ACHN (cell line): ENCODE data around the gene FAF2.

ENCODE experiments used
- DNase-seq: peaks from one replicate; pipeline ENCODE4 v3.0.0-alpha.2; 2015
- in situ Hi-C: cut with HindIII; loops from 2 replicates; pipeline ENCODE4 v1.10.0; 2017; ENCODE audit warnings: low sequenced_read_pairs, low pct_ligation_motif_present, low pct_unique_long_range_greater_than_20kb

Gene FAF2

DNA sequence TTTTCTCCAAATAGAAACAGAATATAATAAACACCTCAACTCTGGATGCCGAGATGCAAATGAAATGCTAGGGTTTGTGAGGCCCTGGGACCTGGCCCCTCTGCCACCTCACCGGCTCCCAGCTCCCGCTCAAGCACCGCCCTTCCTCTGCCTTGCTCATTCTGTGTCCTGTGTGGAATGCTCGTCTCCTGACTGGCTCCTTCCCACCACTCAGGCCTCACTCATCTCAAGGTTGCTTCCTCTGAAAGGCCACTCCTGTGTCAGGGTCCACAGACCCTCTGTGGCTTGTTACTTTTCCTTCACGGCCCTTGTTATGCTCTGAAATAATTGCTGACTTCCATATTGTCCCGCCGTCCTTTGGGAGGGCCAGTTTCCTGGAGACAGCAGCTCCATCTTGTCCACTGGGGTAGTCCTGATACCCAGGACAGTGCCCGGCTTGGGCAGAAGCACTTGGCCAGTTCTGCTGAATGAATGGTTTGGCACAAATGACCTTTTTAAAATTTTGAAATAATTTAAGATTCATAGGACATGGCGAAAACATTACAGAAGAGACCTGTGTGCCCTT is 73.6 kb downstream of the FAF2 start:
- no peak for DNase-seq
- in situ Hi-C loops: no loop called here

DNA sequence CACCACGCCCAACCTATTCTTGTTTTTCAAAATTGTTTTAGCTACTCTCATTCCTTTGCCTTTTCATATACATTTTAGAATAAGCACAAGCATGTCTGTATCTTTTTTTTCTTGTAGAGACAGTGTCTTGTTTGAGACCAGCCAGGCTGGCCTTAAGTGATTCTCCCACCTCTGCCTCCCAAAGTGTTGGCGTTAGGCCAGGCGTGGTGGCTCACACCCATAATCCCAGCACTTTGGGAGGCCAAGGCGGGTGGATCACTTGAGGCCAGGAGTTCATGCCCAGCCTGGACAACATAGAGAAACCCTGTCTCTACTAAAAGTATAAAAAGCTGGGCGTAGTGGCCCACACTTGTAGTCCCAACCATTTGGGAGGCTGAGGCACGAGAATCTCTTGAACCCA is 76.0 kb downstream of the FAF2 start:
- in situ Hi-C loops: no loop called here
- DNase-seq: no peak

DNA sequence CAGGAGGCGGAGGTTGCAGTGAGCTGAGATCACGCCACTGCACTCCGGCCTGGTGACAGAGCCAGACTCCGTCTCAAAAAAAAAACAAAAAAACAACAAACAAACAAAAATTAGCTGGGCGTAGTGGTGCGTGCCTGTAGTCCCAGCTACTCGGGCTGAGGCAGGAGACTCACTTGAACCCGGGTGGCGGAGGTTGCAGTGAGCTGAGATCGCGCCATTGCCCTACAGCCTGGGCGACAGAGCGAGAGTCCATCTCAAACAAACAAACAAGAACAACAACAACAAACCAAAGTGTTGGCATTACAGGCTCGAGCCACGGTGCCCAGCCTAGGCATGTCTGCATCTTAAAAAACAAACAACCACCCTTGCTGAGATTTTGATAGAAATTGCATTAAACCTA is 76.8 kb downstream of the FAF2 start:
- DNase-seq: no peak
- in situ Hi-C loops: no loop called here

DNA sequence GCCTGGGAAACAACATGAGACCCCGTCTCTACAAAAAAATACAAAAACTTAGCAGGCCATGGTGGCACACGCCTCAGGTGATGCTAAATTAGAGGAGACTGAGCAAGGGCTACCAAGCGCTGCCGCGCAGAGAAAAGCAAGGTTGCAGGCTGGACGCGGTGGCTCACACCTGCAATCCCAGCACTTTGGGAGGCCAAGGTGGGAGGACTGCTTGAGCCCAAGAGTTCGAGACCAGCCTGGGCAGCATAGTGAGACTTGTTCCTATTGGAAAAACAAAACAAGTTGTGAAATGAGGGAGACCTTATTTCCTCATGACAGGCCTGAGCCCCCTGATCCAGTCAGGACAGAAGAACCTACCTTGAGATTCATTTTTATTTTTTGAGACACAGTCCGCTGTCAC is 77.5 kb downstream of the FAF2 start:
- in situ Hi-C loops: no loop called here
- DNase-seq: no peak

DNA sequence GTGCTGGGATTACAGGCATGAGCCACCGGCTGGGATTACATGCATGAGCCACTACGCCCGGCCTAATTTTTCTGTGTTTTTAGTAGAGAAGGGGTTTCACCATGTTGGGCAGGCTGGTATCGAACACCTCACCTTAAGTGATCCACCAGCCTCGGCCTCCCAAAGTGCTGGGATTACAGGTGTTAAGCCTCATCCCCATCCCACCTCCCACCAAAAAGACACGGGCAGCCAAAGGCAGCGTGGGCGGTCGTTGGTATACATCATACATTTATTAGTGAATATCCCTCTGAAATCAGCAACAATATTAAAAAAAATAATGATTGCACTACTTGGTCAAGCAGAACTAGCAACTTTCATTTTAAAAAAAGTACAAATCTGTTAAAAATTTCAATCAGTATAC is 78.3 kb downstream of the FAF2 start:
- in situ Hi-C loops: no loop called here
- no peak for DNase-seq

DNA sequence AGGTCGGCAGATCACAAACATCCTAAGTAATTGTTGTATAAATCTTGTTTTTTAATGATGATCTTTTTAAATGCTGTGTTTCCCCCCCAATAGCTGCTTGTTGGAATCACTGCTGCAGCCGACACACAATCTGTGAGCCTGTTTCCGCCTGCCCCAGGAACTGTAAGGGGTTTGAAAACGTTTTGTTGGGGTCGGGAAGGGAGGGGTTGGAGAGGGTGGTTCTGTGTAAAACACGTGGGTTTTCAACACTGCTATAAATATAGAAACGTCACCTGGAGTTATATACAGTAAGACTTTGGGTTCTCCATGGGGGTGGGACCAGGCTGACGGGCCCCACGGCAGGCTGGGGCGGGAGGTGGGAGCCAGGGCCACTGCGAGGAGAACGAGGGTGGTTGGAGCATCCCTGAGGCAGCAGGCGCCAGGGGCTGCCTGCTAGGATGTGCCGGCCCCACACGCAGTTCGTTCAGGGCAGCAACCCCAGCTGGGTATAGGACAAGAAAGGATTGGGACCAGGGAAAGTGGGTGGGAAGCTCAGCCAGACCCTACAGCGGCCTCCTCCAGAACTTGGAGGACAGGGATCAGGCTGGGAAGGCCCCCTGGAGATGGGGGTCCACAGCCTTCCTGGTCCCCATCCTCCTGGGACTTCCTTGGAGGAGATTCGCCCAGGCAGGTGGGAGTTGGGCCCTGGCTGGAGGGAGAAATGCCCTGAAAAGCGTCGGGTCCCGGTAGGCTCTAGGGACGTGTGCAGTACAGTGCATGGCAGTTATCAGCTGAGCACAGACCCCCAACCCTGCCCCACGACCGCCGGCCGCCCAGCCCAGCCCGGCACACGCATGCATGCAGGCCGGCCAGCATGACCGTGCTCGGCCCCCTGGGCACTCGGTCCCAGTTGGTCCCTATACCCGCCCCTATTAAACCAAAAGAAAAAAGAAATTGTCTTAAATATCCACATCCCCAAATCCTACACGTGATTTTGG is 79.3 kb downstream of the FAF2 start:
- in situ Hi-C loops: no loop called here

DNA sequence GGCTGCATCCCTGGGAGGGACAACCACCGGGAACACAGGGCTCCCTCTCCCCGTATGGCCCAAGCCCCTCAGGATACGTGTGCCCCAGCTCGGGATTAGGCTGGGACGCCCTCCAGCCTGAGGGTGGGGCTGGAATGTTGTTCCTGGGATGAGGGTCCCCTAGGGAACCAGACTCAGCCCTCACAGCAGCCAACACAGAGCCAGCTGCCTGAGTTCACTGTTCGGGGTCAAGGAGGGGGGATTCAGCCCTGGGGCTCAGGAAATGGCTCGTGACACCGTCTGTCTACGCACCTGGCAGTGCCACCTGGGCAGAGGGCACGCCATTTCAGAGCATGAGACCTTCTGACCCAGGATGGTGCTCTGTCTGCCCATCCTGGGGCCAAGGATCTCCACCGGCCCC is 80.1 kb downstream of the FAF2 start:
- in situ Hi-C loops: no loop called here
- no peak for DNase-seq

More for the DNA sequence above, 79.3 kb downstream of the FAF2 start:
- DNase-seq: no peak

DNA sequence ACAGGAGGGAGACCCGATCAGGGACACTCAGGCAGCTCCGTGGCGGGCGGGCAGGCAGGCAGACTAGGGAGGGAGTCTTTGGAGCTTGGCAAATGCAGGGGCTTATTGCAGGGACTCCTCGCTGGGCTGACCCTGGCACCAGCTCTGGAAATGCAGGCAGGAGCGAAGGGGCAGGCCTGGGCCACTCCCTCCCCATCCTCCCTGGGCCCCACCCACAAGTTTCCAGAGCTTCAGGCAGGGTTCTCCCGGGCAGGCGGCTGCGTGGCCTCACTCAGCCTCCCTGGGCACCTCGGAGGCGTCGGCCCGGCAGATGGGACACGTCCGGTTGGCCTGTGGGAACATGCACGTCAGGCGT is 80.6 kb downstream of the FAF2 start:
- no peak for DNase-seq
- in situ Hi-C loops: no loop called here

DNA sequence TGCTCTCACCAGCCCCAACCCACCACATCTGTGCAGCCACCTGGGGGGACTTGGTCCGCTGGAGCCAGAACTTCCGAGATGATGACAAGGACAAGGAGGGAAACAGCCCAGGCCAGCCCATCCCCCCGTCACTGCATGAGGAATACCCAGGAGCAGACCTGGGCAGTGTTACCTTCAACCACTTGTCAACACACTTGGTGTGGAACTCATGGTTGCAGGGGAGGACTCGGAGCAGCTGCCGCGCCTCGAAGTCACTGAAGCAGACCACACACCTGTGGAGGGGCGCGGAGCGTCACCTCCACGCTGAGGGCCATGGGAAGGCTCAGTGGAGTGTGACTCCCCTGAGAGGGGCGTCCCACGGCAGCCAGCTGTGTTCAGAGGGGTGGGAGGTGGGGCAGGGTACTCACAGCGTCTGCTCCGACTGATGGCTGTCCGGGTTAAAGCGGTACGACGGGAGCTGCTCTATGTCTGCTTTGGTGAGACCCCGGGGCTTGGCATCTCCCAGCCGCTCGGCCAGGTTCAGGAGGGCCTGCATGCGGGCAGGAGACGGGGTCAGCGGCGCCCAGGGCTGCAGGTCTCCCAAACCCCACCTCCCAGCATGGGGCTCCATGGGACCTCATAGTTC is 81.0 kb downstream of the FAF2 start:
- in situ Hi-C loops: no loop called here
- no peak for DNase-seq

DNA sequence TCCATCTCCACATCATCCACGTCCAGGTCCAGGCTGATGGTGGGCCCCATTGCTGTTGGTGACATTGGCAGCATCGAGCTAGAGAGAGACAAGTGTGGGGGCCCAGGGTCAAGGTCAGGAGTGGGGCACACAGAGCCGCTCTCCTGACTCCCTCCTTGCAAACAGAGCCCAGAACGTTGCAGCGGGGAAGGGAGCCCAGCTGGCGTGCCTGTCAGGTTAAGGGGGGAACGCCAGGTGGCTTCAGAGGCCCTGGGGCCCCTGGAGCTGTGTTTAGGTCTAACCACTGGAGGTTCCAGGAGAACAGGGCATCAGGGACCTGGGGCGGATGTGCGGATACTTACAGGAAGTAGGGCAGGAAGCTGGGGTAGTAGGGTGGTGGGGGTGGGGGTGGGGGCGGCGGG is 81.6 kb downstream of the FAF2 start:
- DNase-seq: no peak
- in situ Hi-C loops: no loop called here

DNA sequence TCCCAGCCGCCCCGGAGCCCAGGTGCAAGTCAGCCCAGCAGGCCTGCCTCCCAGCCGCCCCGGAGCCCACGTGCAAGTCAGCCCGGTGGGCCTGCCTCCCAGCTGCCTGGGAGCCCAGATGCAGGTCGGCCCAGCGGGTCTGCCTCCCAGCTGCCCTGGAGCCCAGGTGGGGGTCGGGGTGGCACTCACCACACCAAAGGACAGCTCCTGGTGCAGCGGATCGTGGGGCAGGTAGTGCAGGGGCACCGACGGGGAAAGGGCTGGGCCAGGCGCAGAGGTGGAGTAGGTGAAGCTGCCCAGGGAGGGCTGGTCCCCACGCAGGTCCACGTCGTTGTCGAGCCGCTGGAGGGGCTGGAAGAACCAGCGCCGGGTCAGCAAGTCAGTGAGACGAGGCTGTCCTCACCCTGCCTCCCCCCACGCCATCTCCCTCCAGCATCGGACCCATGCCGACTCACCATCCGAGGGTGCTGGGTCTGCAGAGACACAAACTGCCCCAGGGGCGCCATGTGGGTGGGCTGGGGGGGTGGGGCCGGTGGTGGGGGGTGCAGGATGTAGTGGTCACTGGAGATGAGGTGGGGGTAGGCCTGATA is 82.3 kb downstream of the FAF2 start:
- in situ Hi-C loops: no loop called here
- DNase-seq: no peak

DNA sequence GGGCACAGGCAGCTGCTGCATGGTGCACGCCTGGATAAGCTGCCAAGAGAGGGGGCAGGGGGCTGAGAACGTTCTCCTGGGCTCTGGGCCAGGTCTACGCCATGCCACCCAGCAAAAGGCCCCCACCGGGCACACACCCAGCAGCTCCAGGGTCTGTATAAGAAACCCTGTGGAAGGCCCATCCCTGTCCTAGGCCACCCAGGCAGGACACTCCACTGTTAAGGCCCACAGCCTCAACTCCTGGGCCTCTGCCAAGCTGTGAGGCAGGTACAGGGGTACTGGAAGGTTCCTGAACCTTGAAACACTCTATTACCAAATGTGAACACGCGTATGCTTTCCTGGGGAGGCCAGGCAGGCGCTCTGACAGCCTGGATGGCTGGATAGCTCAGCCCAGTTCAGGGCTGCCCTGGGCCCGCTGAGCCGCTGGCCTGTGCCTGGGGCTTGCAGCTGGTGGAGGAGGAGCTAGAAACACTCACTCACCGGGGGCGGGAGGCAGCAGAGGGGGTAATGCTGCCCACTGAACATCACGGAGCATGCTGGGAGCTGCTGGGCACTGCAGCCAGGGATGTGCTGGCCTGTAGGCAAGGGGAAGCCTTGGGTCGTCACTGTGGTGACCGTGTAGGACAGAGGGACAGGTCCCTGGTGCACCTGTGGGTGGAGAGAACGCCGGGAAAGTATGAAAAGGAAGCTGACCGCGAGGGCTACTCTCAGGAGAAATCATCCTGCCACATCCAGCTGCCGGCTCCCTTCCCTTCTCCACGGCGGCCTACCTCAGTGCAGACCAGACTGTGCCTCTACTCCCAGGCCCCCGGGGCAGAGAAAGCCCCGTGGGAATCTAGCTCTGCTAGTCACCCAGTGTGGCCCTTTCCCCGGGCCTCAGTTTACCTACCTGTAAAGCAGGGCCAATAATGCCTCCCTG is 83.1 kb downstream of the FAF2 start:
- in situ Hi-C loops: no loop called here
- no peak for DNase-seq

DNA sequence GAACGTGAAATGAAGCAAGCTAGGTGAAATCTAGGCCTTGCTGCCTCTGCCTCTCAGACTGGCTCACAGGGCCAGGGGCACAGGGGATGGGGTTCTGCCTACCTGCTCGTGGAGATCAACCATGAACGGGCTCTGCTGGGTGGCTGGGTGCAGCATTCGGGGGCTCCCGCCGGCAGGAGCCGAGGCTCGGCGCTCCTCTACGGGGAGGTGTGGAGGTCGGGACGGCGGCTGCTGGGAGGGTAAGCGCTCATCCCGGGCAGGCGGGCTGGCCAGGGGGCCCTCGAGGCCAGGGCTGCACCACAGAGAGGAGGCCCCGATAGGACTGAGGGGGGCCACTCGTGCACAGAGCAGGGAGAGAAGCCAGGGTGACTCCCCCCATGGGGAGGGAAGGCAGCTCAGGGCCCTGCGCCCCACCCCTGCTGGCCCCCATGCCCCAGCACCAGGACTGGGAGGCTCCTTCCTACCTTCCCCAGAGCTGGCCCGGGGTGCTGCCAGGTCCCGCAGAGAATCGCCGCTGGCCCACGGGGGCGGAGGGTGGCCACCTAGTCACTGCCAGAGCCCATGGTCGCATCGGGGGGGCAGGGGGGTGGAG is 83.8 kb downstream of the FAF2 start:
- DNase-seq: no peak
- in situ Hi-C loops: no loop called here

DNA sequence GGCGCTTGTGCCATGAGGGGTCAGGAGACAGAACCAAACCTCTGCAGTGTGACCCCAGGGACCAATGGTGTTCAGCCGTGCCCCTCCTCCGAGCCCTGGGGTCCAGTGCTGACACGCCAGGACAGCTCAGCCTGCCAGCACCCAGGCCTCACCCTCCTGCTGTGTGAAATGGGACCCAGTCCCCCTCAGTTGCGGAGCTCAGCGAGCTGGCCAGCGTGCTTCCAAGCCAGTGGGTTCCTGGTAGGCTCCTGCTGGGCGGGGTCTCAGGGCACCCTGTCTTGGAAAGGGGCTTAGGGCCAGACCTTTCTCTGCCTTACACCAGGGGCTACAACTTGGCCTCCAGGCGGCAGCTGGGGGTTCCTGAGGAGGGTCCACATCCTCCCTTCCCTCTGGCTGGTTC is 84.6 kb downstream of the FAF2 start:
- DNase-seq: no peak
- in situ Hi-C loops: no loop called here

DNA sequence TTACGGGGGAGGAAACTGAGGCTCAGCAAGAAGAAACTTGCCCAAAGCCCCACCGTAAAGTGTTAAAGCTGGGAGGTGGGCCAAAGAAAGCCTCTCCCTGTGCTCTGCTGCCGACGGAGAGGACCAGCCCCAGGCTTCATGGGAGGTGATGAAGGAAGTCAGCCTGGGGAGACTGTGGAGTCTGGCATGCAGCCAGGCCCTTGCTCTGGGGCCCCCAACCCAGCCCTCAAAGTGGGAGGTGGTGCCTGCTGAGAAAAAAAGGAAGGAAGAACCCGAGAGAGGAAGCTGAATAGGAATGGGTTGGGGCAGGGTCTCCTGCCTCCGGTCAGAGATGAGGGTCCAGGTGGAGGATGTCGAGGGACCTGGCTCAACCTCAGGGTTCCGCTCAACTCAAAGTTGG is 85.2 kb downstream of the FAF2 start:
- in situ Hi-C loops: no loop called here
- no peak for DNase-seq

DNA sequence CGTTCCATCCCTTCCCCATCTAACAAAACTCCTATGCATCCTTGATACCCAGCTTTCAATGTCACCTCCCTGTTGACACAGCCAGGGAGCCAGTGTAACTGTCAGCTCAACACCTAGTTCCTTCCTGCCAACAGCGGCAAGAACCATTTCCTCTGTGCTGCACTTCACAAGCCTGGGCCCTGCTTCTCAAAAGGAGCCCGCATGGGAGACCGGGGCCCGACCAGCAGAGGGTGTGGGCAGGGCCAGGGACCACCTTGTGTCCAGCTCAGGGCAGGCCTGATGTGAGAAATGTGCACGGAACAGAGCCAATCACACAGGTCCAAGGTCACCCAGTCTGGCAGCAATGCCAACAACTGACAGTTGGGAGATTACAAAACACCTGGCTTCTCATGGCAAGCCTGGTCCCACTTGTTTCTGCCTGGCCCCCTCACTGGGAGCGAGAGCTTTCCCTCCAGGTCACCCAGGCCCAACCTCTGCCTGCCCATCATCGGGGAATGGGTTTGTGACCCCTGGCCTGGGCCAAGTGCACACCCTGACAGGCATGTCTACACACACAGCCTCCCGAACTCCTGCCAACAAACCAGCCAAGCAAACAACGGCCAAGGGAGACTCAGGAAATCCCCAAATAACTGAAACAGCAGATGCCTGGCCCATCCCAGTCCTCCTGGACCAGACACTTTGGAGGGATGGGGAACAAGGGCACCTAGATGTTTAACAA is 85.9 kb downstream of the FAF2 start:
- DNase-seq: no peak
- in situ Hi-C loops: no loop called here

DNA sequence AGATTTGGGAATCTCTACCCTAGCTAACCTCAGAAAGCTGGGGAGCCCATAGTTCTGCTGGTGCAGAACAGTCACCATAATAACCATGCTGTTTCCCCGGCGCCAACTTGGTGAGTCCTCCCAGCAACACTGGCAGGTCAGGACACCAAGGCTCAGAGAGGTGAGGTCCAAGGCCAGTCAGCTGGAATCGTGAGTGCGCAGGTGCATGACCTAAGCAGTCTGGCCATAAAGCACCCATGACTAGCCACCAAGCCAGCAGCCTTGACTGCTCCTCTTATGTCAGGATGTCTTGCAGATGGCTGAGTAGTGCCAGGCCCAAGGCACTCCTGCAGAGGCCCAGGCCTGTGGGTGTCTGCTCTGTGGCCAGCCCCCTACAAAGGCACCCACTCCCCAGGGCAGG is 86.5 kb downstream of the FAF2 start:
- in situ Hi-C loops: no loop called here
- no peak for DNase-seq
